OCI-LY3 (cell line): Measurements from ENCODE around the gene PTN.

Experiments
- H2AFZ ChIP-seq: fragments of 200-600, 300-600 bp; shearing (Covaris generic); 2 replicates; pipeline ENCODE4 v1.6.0; 2014; ENCODE audit warnings: antibody characterized with exemption, low read depth, low read length
- H3K27ac ChIP-seq: fragments of 200-600, 300-600 bp; sonication (generic); 2 replicates; pipeline ENCODE4 v1.5.1; 2014; ENCODE audit warnings: mild to moderate bottlenecking, low read length, moderate library complexity, mixed read lengths
- H3K27me3 ChIP-seq: fragments of 200-600, 300-600 bp; sonication (generic); 2 replicates; pipeline ENCODE4 v1.6.1; 2014; ENCODE audit warnings: low read depth, low read length, mixed read lengths
- H3K36me3 ChIP-seq: fragments of 200-600, 300-600 bp; sonication (generic); replicated peaks from 2 replicates; pipeline ENCODE3; 2014; ENCODE audit warnings: low read depth, low read length, mixed read lengths
- H3K4me1 ChIP-seq: fragments of 300-600, 200-600 bp; sonication (generic); 2 replicates; pipeline ENCODE4 v1.6.1; 2014; ENCODE audit warnings: low read length, mixed read lengths
- H3K4me2 ChIP-seq: fragments of 200-600, 300-600 bp; sonication (generic); 2 replicates; pipeline ENCODE4 v1.6.1; 2014; ENCODE audit warnings: low read length, mixed read lengths
- H3K4me3 ChIP-seq: fragments of 300-600, 200-600 bp; sonication (generic); 2 replicates; pipeline ENCODE4 v1.5.1; 2014; ENCODE audit warnings: antibody characterized with exemption, mild to moderate bottlenecking, low read length, moderate library complexity
- H3K79me2 ChIP-seq: fragments of 300-600, 200-600 bp; shearing (Covaris generic); 2 replicates; pipeline ENCODE4 v1.6.1; 2014; ENCODE audit warnings: mild to moderate bottlenecking, low read length, mixed read lengths
- H3K9ac ChIP-seq: fragments of 300-600, 200-600 bp; shearing (Covaris generic); 2 replicates; pipeline ENCODE4 v1.6.0; 2014; ENCODE audit warnings: mild to moderate bottlenecking, low read length, moderate library complexity
- H3K9me3 ChIP-seq: fragments of 200-600, 300-600 bp; shearing (Covaris generic); 2 replicates; pipeline ENCODE4 v1.6.1; 2014; ENCODE audit warnings: low read length, mixed read lengths; ENCODE audit not compliant: insufficient read depth
- H4K20me1 ChIP-seq: fragments of 200-600, 300-600 bp; sonication (generic); 2 replicates; pipeline ENCODE4 v1.6.1; 2016; ENCODE audit warnings: low read length, mixed read lengths; ENCODE audit not compliant: insufficient read depth
- EZH2phosphoT487 ChIP-seq: fragments of 200-600 bp; shearing (Covaris generic); IDR thresholded peaks from 2 replicates; pipeline ENCODE4 v1.6.1; 2018; ENCODE audit warnings: antibody characterized with exemption, mixed run types, low read depth
- TF ChIP-seq, protein P1 (sequence below): fragments of 200-600, 300-600 bp; sonication (generic); IDR thresholded peaks from 2 replicates; pipeline ENCODE4 v1.5.1; 2014; ENCODE audit warnings: antibody characterized with exemption, low read length, low read depth

Gene PTN

DNA sequence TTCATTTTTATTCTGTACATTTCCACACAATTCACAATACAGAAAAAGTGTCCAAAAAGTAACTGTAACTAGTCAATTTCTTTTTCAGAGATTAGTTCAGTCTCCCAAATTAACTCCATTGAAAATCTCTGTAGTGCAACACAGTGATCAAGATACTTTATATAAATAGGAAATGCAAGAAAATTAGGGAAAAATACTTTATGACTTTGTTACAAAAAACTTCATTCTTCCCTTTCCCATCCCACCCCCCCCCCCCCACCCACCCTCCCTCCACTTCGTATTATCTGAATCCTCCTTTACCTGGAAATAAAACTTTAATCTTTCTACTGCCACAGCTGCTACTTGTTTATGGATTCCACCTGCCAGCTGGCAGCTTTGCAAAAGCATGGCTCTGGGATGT lies 37.5 kb upstream of the PTN start:
- Histone ChIP-seq H4K20me1 (no peaks in the 10 kb centered on the region; the same call in 1 of the 2 replicates), H3K36me3 (no peaks in the 10 kb centered on the region), H3K9me3 (no peaks in the 10 kb centered on the region), H3K4me2 (no peak overlapping the region), H3K79me2 (no peaks in the 10 kb centered on the region), H3K27me3 (no peaks in the 10 kb centered on the region), H3K4me1 (no peaks in the 10 kb centered on the region), H3K9ac (no peak overlapping the region), H2AFZ (no peak overlapping the region), H3K27ac (no peak overlapping the region), H3K4me3 (no peak overlapping the region)
- no peak for TF ChIP-seq EZH2phosphoT487
- TF ChIP-seq, protein P1, sequence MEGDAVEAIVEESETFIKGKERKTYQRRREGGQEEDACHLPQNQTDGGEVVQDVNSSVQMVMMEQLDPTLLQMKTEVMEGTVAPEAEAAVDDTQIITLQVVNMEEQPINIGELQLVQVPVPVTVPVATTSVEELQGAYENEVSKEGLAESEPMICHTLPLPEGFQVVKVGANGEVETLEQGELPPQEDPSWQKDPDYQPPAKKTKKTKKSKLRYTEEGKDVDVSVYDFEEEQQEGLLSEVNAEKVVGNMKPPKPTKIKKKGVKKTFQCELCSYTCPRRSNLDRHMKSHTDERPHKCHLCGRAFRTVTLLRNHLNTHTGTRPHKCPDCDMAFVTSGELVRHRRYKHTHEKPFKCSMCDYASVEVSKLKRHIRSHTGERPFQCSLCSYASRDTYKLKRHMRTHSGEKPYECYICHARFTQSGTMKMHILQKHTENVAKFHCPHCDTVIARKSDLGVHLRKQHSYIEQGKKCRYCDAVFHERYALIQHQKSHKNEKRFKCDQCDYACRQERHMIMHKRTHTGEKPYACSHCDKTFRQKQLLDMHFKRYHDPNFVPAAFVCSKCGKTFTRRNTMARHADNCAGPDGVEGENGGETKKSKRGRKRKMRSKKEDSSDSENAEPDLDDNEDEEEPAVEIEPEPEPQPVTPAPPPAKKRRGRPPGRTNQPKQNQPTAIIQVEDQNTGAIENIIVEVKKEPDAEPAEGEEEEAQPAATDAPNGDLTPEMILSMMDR: no peak

DNA sequence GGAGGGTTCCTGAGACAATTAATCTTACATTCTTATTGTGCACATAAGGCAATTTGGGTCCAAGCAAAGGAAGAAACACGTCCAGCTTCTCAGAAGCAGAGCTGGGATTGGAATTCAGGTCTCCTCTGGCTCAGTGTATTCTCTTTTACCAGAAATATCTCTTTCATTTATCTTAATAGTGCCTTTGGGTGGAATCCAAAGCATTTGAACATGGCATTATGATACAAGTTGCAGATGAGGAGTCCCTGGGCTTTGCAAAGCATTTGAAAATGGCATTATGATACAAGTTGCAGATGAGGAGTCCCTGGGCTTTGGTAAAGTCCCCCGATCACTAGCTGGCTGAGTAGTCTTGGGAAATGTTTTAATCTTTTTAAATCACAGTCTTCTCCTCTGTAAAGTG lies 30.0 kb upstream of the PTN start:
- H3K36me3 ChIP-seq: no peaks in the 10 kb centered on the region
- no peaks in the 10 kb centered on the region; the same call in 1 of the 2 replicates for H4K20me1 ChIP-seq
- no peak overlapping the region for H3K9ac ChIP-seq
- no peak overlapping the region for H3K4me2 ChIP-seq
- H3K4me1 ChIP-seq: peaks cover 4% of the 10 kb centered on the region; the same call in 1 of the 2 replicates
- TF ChIP-seq, protein P1: no peak
- no peak for TF ChIP-seq EZH2phosphoT487
- no peak overlapping the region for H3K4me3 ChIP-seq
- no peak overlapping the region for H2AFZ ChIP-seq
- no peaks in the 10 kb centered on the region for H3K27me3 ChIP-seq
- no peaks in the 10 kb centered on the region for H3K79me2 ChIP-seq
- H3K27ac ChIP-seq: no peak overlapping the region
- H3K9me3 ChIP-seq: no peaks in the 10 kb centered on the region

DNA sequence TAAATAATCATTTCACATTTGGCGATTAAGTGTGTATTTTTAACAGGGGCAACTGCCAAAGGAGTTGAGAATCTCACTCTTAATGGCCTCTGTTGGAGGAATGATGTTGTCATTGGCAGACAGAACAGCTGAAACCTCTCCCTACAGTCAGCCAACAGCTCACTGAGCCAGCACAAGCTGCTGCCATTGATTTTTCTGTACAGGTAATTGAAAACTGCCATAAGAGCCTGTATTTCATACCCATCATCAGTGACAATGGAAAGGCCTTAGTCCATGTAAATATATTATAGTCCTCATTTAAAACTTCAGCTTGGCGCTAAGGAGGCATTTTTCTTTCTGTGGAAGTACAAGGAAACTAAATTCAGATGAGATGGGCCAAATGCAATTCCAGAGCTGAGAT lies 28.1 kb upstream of the PTN start:
- Histone ChIP-seq H3K4me2 (no peak overlapping the region), H3K4me3 (no peak overlapping the region), H3K27ac (no peak overlapping the region), H2AFZ (no peak overlapping the region), H3K36me3 (no peaks in the 10 kb centered on the region), H3K9ac (no peak overlapping the region), H3K27me3 (no peaks in the 10 kb centered on the region), H4K20me1 (no peaks in the 10 kb centered on the region; the same call in 1 of the 2 replicates), H3K9me3 (no peaks in the 10 kb centered on the region), H3K79me2 (no peaks in the 10 kb centered on the region), H3K4me1 (peaks cover 4% of the 10 kb centered on the region; the same call in 1 of the 2 replicates)
- TF ChIP-seq EZH2phosphoT487: no peak
- TF ChIP-seq, protein P1: no peak

- Histone ChIP-seq H3K9ac (no peak overlapping the region), H3K79me2 (no peaks in the 10 kb centered on the region), H2AFZ (no peak overlapping the region), H3K4me3 (no peak overlapping the region), H4K20me1 (no peaks in the 10 kb centered on the region), H3K9me3 (no peaks in the 10 kb centered on the region), H3K27me3 (no peaks in the 10 kb centered on the region), H3K27ac (no peak overlapping the region), H3K4me1 (no peaks in the 10 kb centered on the region), H3K36me3 (no peaks in the 10 kb centered on the region), H3K4me2 (no peak overlapping the region)
- no peak for TF ChIP-seq EZH2phosphoT487
- TF ChIP-seq, protein P1: no peak
Observed at GRCh38 chr7:137366995-137367394, 23.5 kb upstream of the PTN start.
